ENCODE measurements around the gene CD207.
A peak's percentile ranks its signal among the peaks of the same experiment; 100 is the strongest.

The CD207 gene

DNA sequence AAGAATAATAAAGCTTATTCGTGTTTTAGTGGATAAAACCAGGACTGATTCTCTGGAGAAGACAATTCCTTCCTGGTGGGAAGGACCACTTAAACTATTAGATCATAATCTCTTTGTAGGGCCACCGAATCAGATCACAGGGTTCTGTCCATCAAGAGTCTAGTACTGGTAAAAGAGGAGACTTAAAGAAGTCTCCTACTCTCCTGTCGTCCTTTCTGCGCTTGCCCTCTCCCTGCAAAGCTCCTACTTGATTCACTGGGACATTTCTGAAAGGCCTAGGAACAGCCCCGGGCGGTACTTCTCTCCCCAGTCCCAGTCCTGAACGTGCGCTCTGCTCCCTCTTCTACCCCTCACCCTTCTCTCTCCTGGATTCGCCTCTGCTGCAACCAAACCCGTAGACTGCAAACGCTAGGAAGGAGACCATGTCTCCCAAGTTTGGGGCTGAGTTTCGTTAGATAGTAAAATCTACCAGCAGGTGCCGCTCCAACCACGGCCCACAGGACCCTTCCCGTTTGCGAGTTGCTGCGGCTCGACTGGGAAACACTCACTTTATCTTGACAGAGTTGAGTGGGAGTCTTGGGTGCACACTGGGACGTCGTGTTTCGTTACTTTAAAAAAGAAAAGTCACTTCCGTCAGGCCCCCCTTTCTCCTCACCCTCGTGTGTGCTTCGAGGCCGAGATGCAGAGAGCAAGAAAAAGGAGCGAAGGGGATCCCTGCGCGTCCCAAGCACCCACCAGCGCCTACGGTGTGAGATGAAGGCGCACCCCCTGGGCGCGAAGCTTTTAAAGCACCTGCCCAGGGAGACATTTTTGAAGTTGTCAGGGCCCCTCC is 46.1 kb downstream of the CD207 start:
- no peak overlapping the region for H3K27ac ChIP-seq
- peaks cover 6 to 45% (median 29%) of the 10 kb centered on the region in 10 experiments; a peak in 19 of 20 replicates for H3K4me1 ChIP-seq
- no peak overlapping the region for H3K4me3 ChIP-seq
- no peak overlapping the region for H3K9ac ChIP-seq
- no peaks in the 10 kb centered on the region for H3K36me3 ChIP-seq
- peak overlapping the region in 6 of 11 experiments; percentile 14 to 79 (median 22); a peak in 9 of 22 replicates for H3K4me2 ChIP-seq
- H3K27me3 ChIP-seq = peaks cover 0 to 12% (median 7%) of the 10 kb centered on the region in 11 experiments; a peak in 16 of 22 replicates
- TF ChIP-seq Cebpa-rat (IDR thresholded peaks at IDR 0.05) = no peak
- H3K9me3 ChIP-seq (replicated peaks in 1 of 11) = no peaks in the 10 kb centered on the region
- no peaks in the 10 kb centered on the region for H4K20me1 ChIP-seq

- H3K27ac ChIP-seq = no peak overlapping the region
- no peak for TF ChIP-seq Cebpa-rat (IDR thresholded peaks at IDR 0.05)
- H3K9ac ChIP-seq = no peak overlapping the region
- H3K9me3 ChIP-seq (replicated peaks in 1 of 11) = no peaks in the 10 kb centered on the region
- H3K27me3 ChIP-seq = peaks cover 0 to 7% (median 6%) of the 10 kb centered on the region in 11 experiments; a peak in 16 of 22 replicates
- no peak overlapping the region for H3K4me3 ChIP-seq
- H4K20me1 ChIP-seq = no peaks in the 10 kb centered on the region
- no peak overlapping the region for H3K4me2 ChIP-seq
- peaks cover 0 to 13% (median 7%) of the 10 kb centered on the region in 10 experiments; a peak in 14 of 20 replicates for H3K4me1 ChIP-seq
- no peaks in the 10 kb centered on the region for H3K36me3 ChIP-seq
These were observed 50.3 kb downstream of the CD207 start for GRCh38 chr2:70785137-70785911.

DNA sequence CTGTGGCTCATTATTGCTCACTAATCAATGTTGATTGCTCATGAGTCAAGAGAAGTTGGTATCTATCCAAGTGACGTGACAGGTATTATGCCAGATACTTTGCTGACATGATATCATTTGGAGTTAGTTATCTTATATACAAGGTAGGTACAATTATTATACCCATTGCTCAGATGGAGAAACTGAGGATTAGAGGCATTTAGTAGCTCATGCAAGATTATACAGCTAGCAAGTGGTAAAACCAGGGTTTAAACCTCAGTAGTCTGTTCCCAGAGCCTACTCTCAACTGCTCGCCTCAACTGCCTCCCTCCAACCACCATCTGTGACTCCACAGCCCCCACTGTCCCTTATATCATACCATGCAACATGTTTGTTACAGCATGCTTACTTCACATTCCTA is 51.3 kb downstream of the CD207 start:
- Histone ChIP-seq H3K4me1 (peaks cover 0 to 9% (median 6%) of the 10 kb centered on the region in 10 experiments; a peak in 11 of 20 replicates), H3K27me3 (no peaks in the 10 kb centered on the region), H3K27ac (no peak overlapping the region), H3K4me3 (no peak overlapping the region), H3K9me3 (replicated peaks in 1 of 11) (no peaks in the 10 kb centered on the region), H3K9ac (no peak overlapping the region), H4K20me1 (no peaks in the 10 kb centered on the region), H3K36me3 (no peaks in the 10 kb centered on the region), H3K4me2 (no peak overlapping the region)
- TF ChIP-seq Cebpa-rat (IDR thresholded peaks at IDR 0.05) = no peak

All from BLaER1 treated with 17β-estradiol and CSF1 and Interleukin-3, amounts not matched to agents 10 nM and 100 nM (cell line).